ENCODE data around the gene TBXT. TPM values are rescaled to one million over a fixed set of nuclear protein-coding genes. Genes with fewer than 3 reads are reported as not detected.
"Not testable (repeated sequence)": the region's sequence is repeated elsewhere in the genome, so short reads cannot be mapped to it uniquely, and the experiment has no call there.

TBXT gene
- total RNA-seq, 1 experiment from 2014 or later = 0.31 TPM

DNA sequence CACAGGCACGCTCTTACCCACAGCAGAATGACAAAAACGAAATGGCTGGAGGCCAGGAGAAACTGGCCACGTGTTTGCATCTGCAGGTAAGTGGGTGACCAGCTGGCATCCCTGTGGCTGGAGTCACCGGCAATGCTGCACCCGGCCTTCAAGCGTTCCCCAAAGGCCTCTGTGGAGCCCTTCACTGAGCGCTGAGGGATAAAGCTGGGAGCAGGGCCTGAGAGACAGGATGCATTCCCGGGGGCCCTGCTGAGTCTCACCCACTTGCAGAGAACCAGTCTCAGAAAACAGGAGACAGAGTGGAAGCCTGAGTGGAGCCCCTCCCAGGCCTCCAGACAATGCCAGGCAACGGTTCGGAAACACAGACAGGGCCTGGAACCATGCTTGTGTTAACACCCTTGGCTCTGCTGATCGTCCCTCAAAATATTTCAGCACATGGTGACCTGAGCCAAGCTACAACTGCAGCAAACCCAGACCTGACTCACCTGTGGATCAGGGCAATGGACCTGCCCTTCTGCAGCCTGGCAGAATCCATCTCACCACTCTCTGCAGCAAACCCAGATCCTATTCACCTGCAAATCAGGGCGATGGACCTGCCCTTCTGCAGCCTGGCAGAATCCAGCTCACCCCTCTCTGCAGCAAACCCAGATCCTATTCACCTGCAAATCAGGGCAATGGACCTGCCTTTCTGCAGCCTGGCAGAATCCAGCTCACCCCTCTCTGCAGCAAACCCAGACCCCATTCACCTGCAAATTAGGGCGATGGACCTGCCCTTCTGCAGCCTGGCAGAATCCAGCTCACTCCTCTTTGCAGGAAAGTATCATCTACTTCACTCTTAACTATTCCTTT is 39.8 kb downstream of the TBXT start:
- Histone ChIP-seq H3K4ac (ENCODE audit: low read depth, low read length) (no peak overlapping the region), H3K14ac (ENCODE audit: insufficient read depth, low read length) (no peak overlapping the region), H2BK20ac (ENCODE audit: low read depth, low read length, poor library complexity, severe bottlenecking) (no peak overlapping the region), H4K91ac (ENCODE audit: insufficient read length, low read depth, low read length) (no peak overlapping the region), H3K4me2 (ENCODE audit: insufficient read depth, insufficient read length, low read length) (no peak overlapping the region), H4K20me1 (ENCODE audit: control insufficient read depth, insufficient read depth, insufficient read length) (no peaks in the 10 kb centered on the region), H3K79me2 (ENCODE audit: insufficient read depth, low read length) (no peaks in the 10 kb centered on the region), H3T11ph (ENCODE audit: low read length) (no peak overlapping the region), H3K9ac (ENCODE audit: extremely low read depth, insufficient read length, low read length) (no peak overlapping the region), H4K8ac (replicated peaks; ENCODE audit: insufficient read length, low read depth, low read length) (no peak overlapping the region), H2BK15ac (ENCODE audit: low read depth, low read length) (no peak overlapping the region), H3K79me1 (ENCODE audit: insufficient read depth, low read depth, low read length, poor library complexity, severe bottlenecking) (no peaks in the 10 kb centered on the region), H3K4me1 (ENCODE audit: insufficient read depth, low read length) (peaks cover 2% of the 10 kb centered on the region; the same call in 1 of the 2 replicates), H3K23ac (ENCODE audit: insufficient read length, low read depth, low read length) (no peak overlapping the region), H2BK120ac (ENCODE audit: low read depth, low read length, poor library complexity, severe bottlenecking) (no peak overlapping the region), H3K27ac (ENCODE audit: insufficient read length, low read depth, low read length) (no peak overlapping the region), H3K18ac (ENCODE audit: insufficient read length, low read depth, low read length) (no peak overlapping the region), H3K56ac (ENCODE audit: insufficient read length, low read depth, low read length) (no peak overlapping the region), H2AFZ (ENCODE audit: low read length) (no peak overlapping the region), H3K27me3 (ENCODE audit: insufficient read depth, low read length) (no peaks in the 10 kb centered on the region), H2BK12ac (ENCODE audit: insufficient read length, low read depth, low read length) (no peak overlapping the region), H3K9me3 (ENCODE audit: control insufficient read depth, low read depth, low read length) (no peaks in the 10 kb centered on the region), H2AK5ac (ENCODE audit: insufficient read length, low read length) (no peak overlapping the region), H2BK5ac (ENCODE audit: insufficient read length, low read length) (no peak overlapping the region), H3K23me2 (ENCODE audit: insufficient read length, low read depth, low read length, poor library complexity, severe bottlenecking) (no peaks in the 10 kb centered on the region), H4K5ac (ENCODE audit: insufficient read length, low read depth, low read length) (no peak overlapping the region)
- Mint-ChIP-seq H3K27ac (0 out of 7 replicates have a peak overlapping the region, but pooled peaks of 1 of the 3 experiments have one; percentile 63), H3K4me1 (peaks cover 21% of the 10 kb centered on the region in 2 experiments), H3K27me3 (ENCODE audit: low read depth) (peaks cover 10% of the 10 kb centered on the region), H3K9me3 (no peaks in the 10 kb centered on the region), H3K4me3 (no peak overlapping the region), H3K36me3 (ENCODE audit: insufficient read depth in 1 of 3, low read depth in 3 of 3) (no peaks in the 10 kb centered on the region)
- peak; percentile 57 for DNase-seq
- WGBS (ENCODE audit: extremely low coverage, insufficient read length, low lambda C conversion rate) = no CpG with 5 or more reads among the region's 13 CpGs
- TF ChIP-seq, protein P1, sequence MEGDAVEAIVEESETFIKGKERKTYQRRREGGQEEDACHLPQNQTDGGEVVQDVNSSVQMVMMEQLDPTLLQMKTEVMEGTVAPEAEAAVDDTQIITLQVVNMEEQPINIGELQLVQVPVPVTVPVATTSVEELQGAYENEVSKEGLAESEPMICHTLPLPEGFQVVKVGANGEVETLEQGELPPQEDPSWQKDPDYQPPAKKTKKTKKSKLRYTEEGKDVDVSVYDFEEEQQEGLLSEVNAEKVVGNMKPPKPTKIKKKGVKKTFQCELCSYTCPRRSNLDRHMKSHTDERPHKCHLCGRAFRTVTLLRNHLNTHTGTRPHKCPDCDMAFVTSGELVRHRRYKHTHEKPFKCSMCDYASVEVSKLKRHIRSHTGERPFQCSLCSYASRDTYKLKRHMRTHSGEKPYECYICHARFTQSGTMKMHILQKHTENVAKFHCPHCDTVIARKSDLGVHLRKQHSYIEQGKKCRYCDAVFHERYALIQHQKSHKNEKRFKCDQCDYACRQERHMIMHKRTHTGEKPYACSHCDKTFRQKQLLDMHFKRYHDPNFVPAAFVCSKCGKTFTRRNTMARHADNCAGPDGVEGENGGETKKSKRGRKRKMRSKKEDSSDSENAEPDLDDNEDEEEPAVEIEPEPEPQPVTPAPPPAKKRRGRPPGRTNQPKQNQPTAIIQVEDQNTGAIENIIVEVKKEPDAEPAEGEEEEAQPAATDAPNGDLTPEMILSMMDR (conservative IDR thresholded peaks at IDR 0.05) = no peak

- H3K9ac ChIP-seq (ENCODE audit: extremely low read depth, insufficient read length, low read length); H4K91ac ChIP-seq (ENCODE audit: insufficient read length, low read depth, low read length); H3K79me2 ChIP-seq (ENCODE audit: insufficient read depth, low read length); H3K4ac ChIP-seq (ENCODE audit: low read depth, low read length); H2AFZ ChIP-seq (ENCODE audit: low read length); H2BK20ac ChIP-seq (ENCODE audit: low read depth, low read length, poor library complexity, severe bottlenecking); H2BK15ac ChIP-seq (ENCODE audit: low read depth, low read length); H3K23ac ChIP-seq (ENCODE audit: insufficient read length, low read depth, low read length); H3K27ac Mint-ChIP-seq; H3K27ac ChIP-seq (ENCODE audit: insufficient read length, low read depth, low read length); H3K56ac ChIP-seq (ENCODE audit: insufficient read length, low read depth, low read length); H3K27me3 Mint-ChIP-seq (ENCODE audit: low read depth); H3K14ac ChIP-seq (ENCODE audit: insufficient read depth, low read length); H4K5ac ChIP-seq (ENCODE audit: insufficient read length, low read depth, low read length); H3K27me3 ChIP-seq (ENCODE audit: insufficient read depth, low read length); H4K20me1 ChIP-seq (ENCODE audit: control insufficient read depth, insufficient read depth, insufficient read length); H3K9me3 ChIP-seq (ENCODE audit: control insufficient read depth, low read depth, low read length); H3K4me2 ChIP-seq (ENCODE audit: insufficient read depth, insufficient read length, low read length); H3K18ac ChIP-seq (ENCODE audit: insufficient read length, low read depth, low read length); H3T11ph ChIP-seq (ENCODE audit: low read length); H2BK12ac ChIP-seq (ENCODE audit: insufficient read length, low read depth, low read length); H3K4me1 ChIP-seq (ENCODE audit: insufficient read depth, low read length); H4K8ac ChIP-seq (replicated peaks; ENCODE audit: insufficient read length, low read depth, low read length); H3K23me2 ChIP-seq (ENCODE audit: insufficient read length, low read depth, low read length, poor library complexity, severe bottlenecking); H2BK5ac ChIP-seq (ENCODE audit: insufficient read length, low read length); H3K9me3 Mint-ChIP-seq; H3K79me1 ChIP-seq (ENCODE audit: insufficient read depth, low read depth, low read length, poor library complexity, severe bottlenecking); DNase-seq; H2BK120ac ChIP-seq (ENCODE audit: low read depth, low read length, poor library complexity, severe bottlenecking); H2AK5ac ChIP-seq (ENCODE audit: insufficient read length, low read length); H3K36me3 Mint-ChIP-seq (ENCODE audit: insufficient read depth in 1 of 3, low read depth in 3 of 3); H3K4me3 Mint-ChIP-seq: not testable (repeated sequence)
- WGBS (ENCODE audit: extremely low coverage, insufficient read length, low lambda C conversion rate) = no CpG with 5 or more reads among the region's 9 CpGs
- peaks cover 14 to 18% of the 10 kb centered on the region in 2 experiments for H3K4me1 Mint-ChIP-seq
Measured at GRCh38 chr6:166123115-166123514, 44.5 kb downstream of the TBXT start.
